Measurements from ENCODE around the gene FLOT2.

- no peak for TF ChIP-seq CTCF (IDR thresholded peaks at IDR 0.05)
- TF ChIP-seq POLR2A (IDR thresholded peaks at IDR 0.05), result no peak
Measured at GRCh38 chr17:28920201-28920600, 22.7 kb upstream of the FLOT2 start.

All from esophagus squamous epithelium (tissue), 4 donors.